Subcutaneous adipose tissue (tissue), 4 donors: ENCODE data around the gene ETAA1. TPM values are rescaled to one million over a fixed set of nuclear protein-coding genes. Genes with fewer than 3 reads are reported as not detected.

ENCODE experiments used
- total RNA-seq, 4 donors: library from RNA; depleted of rRNA; stranded (reverse); fragments of >200 nt; gene quantifications; one replicate each; pipeline ENCODE4 v1.1.0, GENCODE V29; 2016
- TF ChIP-seq, protein P1 (sequence below): fragments of 450-650 bp; IDR thresholded peaks from one replicate; pipeline ENCODE4 v1.5.1; 2016; ENCODE audit warnings: low read depth, mild to moderate bottlenecking, control low read depth, antibody characterized with exemption, moderate library complexity

Gene ETAA1
- total RNA-seq, 4 donors from 2014 or later = 13.6 to 16.1 (median 16.0) TPM

DNA sequence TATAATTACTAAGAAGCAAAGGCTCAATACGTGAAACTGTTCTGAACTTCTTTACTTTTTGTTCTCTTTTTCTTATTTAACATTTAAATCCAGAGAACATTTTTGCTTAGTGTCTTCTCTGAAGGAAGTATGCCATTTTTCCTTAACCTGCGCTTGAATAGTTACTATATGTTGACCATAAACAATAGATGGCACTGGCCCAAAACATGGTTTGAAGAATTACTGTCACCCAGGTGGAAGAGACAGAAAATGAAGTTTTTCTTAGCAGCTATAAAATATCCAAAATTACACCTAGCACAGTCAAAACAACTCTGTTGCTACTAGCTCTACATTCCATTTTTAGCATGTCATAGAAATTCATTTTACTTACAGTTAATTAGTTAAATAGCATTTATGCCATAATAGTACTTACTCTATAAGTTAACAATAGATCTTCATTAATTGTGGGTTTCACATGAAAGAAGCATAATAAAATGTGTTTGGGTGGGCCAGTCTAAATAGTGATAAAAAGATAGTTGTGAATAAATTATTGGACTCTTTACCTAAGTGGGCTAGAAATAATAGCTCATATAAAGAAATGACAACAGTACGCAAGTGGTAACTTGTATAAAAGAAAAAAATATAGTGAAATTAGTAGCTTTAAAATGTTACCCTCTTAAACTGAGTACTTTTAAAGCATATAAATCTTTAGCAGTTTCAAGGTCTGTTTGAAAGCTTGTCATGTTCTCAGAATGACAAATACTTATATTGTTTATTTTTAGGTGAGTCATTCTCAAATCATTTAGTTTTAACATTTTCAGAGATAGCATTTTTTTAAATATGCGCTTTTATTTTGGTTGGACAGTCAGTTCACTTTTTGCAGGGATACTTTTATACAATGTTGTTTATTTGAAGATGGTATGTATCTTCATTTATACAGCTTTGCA lies 3.7 kb downstream of the ETAA1 start:
- TF ChIP-seq, protein P1, sequence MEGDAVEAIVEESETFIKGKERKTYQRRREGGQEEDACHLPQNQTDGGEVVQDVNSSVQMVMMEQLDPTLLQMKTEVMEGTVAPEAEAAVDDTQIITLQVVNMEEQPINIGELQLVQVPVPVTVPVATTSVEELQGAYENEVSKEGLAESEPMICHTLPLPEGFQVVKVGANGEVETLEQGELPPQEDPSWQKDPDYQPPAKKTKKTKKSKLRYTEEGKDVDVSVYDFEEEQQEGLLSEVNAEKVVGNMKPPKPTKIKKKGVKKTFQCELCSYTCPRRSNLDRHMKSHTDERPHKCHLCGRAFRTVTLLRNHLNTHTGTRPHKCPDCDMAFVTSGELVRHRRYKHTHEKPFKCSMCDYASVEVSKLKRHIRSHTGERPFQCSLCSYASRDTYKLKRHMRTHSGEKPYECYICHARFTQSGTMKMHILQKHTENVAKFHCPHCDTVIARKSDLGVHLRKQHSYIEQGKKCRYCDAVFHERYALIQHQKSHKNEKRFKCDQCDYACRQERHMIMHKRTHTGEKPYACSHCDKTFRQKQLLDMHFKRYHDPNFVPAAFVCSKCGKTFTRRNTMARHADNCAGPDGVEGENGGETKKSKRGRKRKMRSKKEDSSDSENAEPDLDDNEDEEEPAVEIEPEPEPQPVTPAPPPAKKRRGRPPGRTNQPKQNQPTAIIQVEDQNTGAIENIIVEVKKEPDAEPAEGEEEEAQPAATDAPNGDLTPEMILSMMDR = no peak

DNA sequence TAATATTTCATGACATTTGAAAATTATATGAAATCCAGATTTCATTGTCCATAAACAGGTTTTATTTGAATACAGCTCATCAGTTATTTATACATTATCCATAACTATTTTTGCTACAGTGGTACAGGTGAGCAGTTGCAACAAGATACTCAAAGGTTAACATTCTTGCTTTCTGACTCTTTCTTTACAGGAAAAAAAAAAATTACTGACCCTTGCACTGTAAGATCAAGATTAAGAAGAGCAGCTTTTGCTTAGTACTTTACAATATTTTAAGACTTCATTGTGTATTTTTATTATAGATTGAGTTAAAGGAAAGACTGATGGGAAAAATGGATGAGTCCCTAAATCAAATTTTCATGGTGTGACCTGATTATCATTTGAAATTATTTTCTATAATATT lies 11.2 kb downstream of the ETAA1 start:
- TF ChIP-seq, protein P1 = no peak

DNA sequence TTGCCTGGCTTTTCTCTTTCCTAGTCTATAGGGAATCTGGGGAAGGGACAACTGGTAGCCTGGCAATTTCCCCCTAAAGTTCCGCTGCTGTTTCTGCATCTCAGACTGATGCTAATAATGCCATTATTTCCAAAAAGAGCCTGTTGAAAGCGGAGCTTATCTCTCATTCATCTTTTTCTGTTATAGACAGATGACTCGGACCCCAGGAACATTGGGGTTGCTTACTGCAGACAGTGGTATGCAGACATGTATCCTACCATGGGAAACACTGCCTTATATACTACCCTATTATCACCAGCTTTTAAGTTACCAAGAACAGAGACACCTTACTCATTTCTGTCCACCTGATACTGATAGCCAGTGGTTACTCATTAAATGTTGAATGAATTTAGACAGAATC lies 15.3 kb downstream of the ETAA1 start:
- TF ChIP-seq, protein P1 = no peak

- TF ChIP-seq, protein P1 = no peak
Observed at GRCh38 chr2:67414867-67415266, 17.7 kb downstream of the ETAA1 start.

GRCh38 chr2:67416136-67416535 lies 19.0 kb downstream of the ETAA1 start:
- TF ChIP-seq, protein P1 = no peak

- TF ChIP-seq, protein P1 = no peak
Observed at GRCh38 chr2:67423489-67423888, 26.4 kb downstream of the ETAA1 start.

- TF ChIP-seq, protein P1 = no peak
Observed at GRCh38 chr2:67436221-67436620, 39.1 kb downstream of the ETAA1 start.
